ENCODE measurements around the gene FAM184B.
"Not testable (repeated sequence)": the region's sequence is repeated elsewhere in the genome, so short reads cannot be mapped to it uniquely, and the experiment has no call there.

FAM184B gene

GRCh38 chr4:17659196-17659595, 122.2 kb downstream of the FAM184B start:
- not testable (repeated sequence) for H3K36me3 Mint-ChIP-seq (ENCODE audit: insufficient read depth); ATAC-seq (replicated peaks; ENCODE audit: extremely low read depth, poor library complexity, severe bottlenecking); H3K4me1 Mint-ChIP-seq; DNase-seq (ENCODE audit: low spot score in 2 of 2); H3K4me3 Mint-ChIP-seq; H3K9me3 Mint-ChIP-seq; H3K27ac Mint-ChIP-seq (ENCODE audit: low read depth)
- H3K27me3 Mint-ChIP-seq, result peaks cover 61% of the 10 kb centered on the region

DNA sequence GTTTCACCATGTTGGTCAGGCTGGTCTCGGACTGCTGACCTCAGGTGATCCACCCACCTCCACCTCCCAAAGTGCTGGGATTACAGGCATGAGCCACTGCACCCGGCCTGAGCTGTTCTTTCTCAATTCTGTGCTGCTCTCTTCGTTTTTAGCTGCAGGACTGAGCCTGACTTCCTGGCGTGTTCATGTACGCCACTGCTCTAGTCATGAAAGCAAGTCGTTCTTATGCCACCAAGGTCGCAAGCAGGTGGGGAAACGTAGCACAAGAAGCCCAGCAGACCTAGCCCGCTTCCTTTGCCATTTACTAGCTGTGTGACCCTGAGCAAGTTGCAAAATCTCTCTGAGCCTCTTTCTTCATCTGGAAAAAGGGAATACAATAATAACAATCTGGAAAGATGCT, 123.6 kb downstream of the FAM184B start:
- H3K9me3 Mint-ChIP-seq, result no peaks in the 10 kb centered on the region
- H3K27ac Mint-ChIP-seq (ENCODE audit: low read depth), result no peak overlapping the region
- peaks cover 65% of the 10 kb centered on the region for H3K27me3 Mint-ChIP-seq
- H3K4me3 Mint-ChIP-seq, result no peak overlapping the region
- ATAC-seq (replicated peaks; ENCODE audit: extremely low read depth, poor library complexity, severe bottlenecking), result no peak
- H3K36me3 Mint-ChIP-seq (ENCODE audit: insufficient read depth), result no peaks in the 10 kb centered on the region
- DNase-seq (ENCODE audit: low spot score in 2 of 2), result no peak
- no peaks in the 10 kb centered on the region for H3K4me1 Mint-ChIP-seq

DNA sequence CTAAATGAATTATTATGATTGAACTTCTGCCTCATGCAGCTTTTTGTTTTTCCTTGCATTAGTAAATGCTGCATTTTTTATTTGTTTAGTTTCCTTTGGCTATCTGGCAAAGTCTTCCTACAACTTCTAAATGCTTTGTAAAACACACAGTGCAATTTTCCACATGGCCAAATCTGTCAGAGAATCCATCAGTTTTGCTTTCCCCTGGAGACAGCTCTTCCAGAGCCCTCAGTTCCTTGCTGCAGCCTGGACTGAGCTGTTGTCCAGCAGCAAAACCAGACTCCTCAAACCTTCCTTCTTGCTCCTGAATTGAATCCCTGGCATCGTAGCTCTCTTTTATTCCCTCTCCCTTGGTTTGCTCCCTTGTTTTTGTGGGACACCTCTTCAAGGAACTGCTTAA, 124.3 kb downstream of the FAM184B start:
- no peak for DNase-seq (ENCODE audit: low spot score in 2 of 2)
- no peaks in the 10 kb centered on the region for H3K36me3 Mint-ChIP-seq (ENCODE audit: insufficient read depth)
- peaks cover 65% of the 10 kb centered on the region for H3K27me3 Mint-ChIP-seq
- no peak overlapping the region for H3K4me3 Mint-ChIP-seq
- no peaks in the 10 kb centered on the region for H3K9me3 Mint-ChIP-seq
- H3K4me1 Mint-ChIP-seq, result no peaks in the 10 kb centered on the region
- H3K27ac Mint-ChIP-seq (ENCODE audit: low read depth), result no peak overlapping the region
- ATAC-seq (replicated peaks; ENCODE audit: extremely low read depth, poor library complexity, severe bottlenecking), result no peak

DNA sequence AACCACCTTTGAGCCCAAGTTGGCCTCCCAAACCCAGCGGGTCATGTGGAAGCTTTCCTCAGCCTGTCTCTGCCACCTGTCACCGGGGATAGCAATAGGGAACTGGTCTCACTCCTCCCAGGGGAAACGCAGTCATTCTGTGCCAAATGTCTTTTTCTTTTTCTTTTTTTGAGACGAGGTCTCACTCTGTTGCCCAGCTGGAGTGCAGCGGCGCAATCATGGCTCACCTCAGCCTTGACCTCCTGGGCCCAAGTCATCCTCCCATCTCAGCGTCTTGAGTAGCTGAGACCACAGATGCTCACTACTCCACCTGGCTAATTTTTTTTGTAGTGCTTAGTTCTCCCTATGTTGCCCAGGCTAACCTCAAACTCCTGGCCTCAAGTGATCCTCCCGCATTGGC, 126.7 kb downstream of the FAM184B start:
- Mint-ChIP-seq H3K9me3 (no peaks in the 10 kb centered on the region), H3K27me3 (peaks cover 64% of the 10 kb centered on the region), H3K4me1 (peaks cover 6% of the 10 kb centered on the region), H3K36me3 (ENCODE audit: insufficient read depth) (no peaks in the 10 kb centered on the region), H3K27ac (ENCODE audit: low read depth) (no peak overlapping the region), H3K4me3 (no peak overlapping the region)
- DNase-seq (ENCODE audit: low spot score in 2 of 2) (no peak), ATAC-seq (replicated peaks; ENCODE audit: extremely low read depth, poor library complexity, severe bottlenecking) (no peak)

- Mint-ChIP-seq H3K27me3 (peaks cover 31% of the 10 kb centered on the region), H3K4me1 (peaks cover 6% of the 10 kb centered on the region), H3K9me3 (no peaks in the 10 kb centered on the region), H3K36me3 (ENCODE audit: insufficient read depth) (no peaks in the 10 kb centered on the region), H3K27ac (ENCODE audit: low read depth) (no peak overlapping the region), H3K4me3 (no peak overlapping the region)
- DNase-seq (ENCODE audit: low spot score in 2 of 2), result no peak
- ATAC-seq (replicated peaks; ENCODE audit: extremely low read depth, poor library complexity, severe bottlenecking), result no peak
These were observed 131.0 kb downstream of the FAM184B start for GRCh38 chr4:17650406-17650805.

DNA sequence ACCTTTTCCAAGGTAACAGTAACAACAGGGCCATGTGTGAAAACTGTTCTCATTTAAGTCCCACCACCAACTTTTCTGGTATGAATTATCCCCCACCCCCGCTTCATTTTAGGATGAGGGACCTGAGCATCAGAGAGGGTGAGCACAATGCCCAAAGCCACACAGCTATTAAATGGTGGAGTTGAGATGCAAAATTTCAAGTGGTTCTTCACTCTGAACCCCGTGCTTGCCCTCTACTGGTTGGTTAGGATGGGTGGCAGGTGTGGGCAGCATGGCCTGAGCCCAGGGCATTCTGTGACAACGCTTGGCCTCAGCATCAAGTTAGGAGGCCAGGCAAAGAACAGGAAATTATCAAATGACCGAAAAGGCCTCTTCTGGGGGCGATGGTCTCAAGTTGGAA, 133.5 kb downstream of the FAM184B start:
- ATAC-seq (replicated peaks; ENCODE audit: extremely low read depth, poor library complexity, severe bottlenecking) (no peak), DNase-seq (ENCODE audit: low spot score in 2 of 2) (no peak)
- no peaks in the 10 kb centered on the region for H3K9me3 Mint-ChIP-seq
- peaks cover 6% of the 10 kb centered on the region for H3K4me1 Mint-ChIP-seq
- H3K27me3 Mint-ChIP-seq, result peaks cover 15% of the 10 kb centered on the region
- peaks cover 3% of the 10 kb centered on the region for H3K36me3 Mint-ChIP-seq (ENCODE audit: insufficient read depth)
- H3K4me3 Mint-ChIP-seq, result no peak overlapping the region
- H3K27ac Mint-ChIP-seq (ENCODE audit: low read depth), result no peak overlapping the region

DNA sequence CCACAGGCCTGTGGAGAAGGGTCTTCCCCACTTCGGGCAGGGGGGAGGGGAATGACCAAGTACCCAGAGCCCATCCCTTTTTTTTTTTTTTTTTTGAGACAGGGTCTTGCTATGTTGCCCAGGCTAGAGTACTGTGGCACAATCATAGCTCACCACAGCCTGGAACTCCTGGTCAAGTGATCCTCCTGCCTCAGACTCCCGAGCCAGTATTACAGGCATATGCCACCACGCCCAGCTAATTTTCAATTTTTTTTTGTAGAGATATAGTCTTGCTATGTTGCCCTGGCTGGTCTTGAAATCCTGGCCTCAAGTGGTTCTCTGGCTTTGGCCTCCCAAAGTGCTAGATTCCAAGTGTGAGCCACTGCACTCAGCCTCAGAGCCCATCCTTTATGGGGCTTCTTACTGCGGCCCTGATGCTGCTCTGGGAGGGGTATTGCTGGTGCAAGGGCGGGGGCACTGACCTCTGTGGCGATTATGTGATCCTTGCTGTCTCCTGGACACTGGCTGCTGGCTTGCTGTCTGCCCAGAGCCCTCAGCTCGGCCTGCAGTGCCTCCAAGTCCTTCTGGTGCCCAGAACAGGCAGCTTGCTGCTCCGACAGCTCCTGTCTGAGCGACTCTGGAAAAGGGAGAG, 134.1 kb downstream of the FAM184B start:
- Mint-ChIP-seq H3K9me3 (no peaks in the 10 kb centered on the region), H3K4me3 (no peak overlapping the region), H3K27ac (ENCODE audit: low read depth) (no peak overlapping the region), H3K27me3 (peaks cover 15% of the 10 kb centered on the region), H3K36me3 (ENCODE audit: insufficient read depth) (peaks cover 3% of the 10 kb centered on the region), H3K4me1 (peaks cover 6% of the 10 kb centered on the region)
- ATAC-seq (replicated peaks; ENCODE audit: extremely low read depth, poor library complexity, severe bottlenecking), result no peak
- no peak for DNase-seq (ENCODE audit: low spot score in 2 of 2)

DNA sequence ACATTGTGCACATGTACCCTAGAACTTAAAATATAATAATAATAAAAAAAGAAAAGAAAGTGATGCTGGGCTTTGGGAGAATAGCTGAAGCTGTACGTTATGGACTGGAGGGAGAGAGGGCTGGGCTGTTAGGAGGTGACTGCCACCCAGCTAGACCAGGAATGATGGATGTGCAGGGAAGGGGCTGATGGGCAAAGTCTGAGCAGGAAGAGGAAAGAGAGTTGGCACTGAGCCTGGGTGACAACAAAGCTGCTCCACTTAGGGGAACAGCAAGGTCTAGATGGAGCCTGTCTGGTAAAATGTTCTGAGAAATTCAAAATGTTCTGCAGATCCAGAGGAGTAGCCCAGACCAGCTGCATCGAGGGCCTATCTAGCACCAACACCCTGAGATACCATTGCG, 134.7 kb downstream of the FAM184B start:
- Mint-ChIP-seq H3K27ac (ENCODE audit: low read depth) (no peak overlapping the region), H3K27me3 (peaks cover 15% of the 10 kb centered on the region), H3K36me3 (ENCODE audit: insufficient read depth) (peaks cover 3% of the 10 kb centered on the region), H3K9me3 (no peaks in the 10 kb centered on the region), H3K4me1 (peaks cover 3% of the 10 kb centered on the region), H3K4me3 (no peak overlapping the region)
- ATAC-seq (replicated peaks; ENCODE audit: extremely low read depth, poor library complexity, severe bottlenecking) (no peak), DNase-seq (ENCODE audit: low spot score in 2 of 2) (no peak)

DNA sequence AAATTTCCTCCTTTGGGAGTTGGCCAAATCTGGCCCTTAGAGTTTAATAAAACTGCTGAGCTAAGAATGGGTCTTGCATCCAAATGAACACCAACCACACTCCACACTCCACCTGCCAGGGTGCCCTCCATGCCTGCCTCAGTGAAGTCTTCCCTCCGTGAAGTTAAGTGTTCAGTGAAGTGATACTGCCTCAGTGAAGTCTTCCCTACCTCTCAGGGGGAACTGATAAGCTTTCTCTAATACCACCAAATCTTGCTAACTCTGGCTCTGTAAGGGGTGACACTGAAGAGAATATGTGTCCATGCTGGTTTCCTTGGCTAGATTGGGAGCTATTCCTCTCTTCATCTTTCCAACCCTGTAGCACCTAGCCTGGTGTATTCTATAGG, 139.0 kb downstream of the FAM184B start:
- H3K27ac Mint-ChIP-seq (ENCODE audit: low read depth), result no peak overlapping the region
- H3K27me3 Mint-ChIP-seq, result no peaks in the 10 kb centered on the region
- DNase-seq (ENCODE audit: low spot score in 2 of 2) (no peak), ATAC-seq (replicated peaks; ENCODE audit: extremely low read depth, poor library complexity, severe bottlenecking) (no peak)
- H3K4me3 Mint-ChIP-seq, result no peak overlapping the region
- no peaks in the 10 kb centered on the region for H3K4me1 Mint-ChIP-seq
- H3K36me3 Mint-ChIP-seq (ENCODE audit: insufficient read depth), result peaks cover 7% of the 10 kb centered on the region
- H3K9me3 Mint-ChIP-seq, result no peaks in the 10 kb centered on the region

DNA sequence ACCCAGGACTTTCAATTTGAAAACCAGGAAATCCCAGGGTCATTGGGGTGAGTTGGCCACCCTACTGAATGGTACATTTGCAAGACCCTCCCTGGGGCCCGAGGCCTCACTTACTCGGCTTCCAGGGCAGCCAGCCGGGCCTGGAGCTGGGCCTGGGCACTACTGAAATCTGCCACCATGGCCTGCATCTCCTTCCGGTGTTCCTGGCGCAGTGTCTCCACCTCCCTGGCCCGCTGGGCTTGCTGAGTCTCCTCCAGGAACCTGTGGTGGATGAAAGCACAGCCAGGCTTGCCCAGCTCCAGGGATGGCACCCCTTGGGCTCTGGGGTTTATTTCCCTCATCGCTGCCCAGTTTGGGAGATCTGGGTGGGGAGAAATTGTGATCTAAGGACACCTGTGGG, 142.3 kb downstream of the FAM184B start:
- Mint-ChIP-seq H3K9me3 (no peaks in the 10 kb centered on the region), H3K27ac (ENCODE audit: low read depth) (no peak overlapping the region), H3K4me3 (no peak overlapping the region), H3K4me1 (no peaks in the 10 kb centered on the region), H3K27me3 (no peaks in the 10 kb centered on the region), H3K36me3 (ENCODE audit: insufficient read depth) (peaks cover 19% of the 10 kb centered on the region)
- no peak for ATAC-seq (replicated peaks; ENCODE audit: extremely low read depth, poor library complexity, severe bottlenecking)
- no peak for DNase-seq (ENCODE audit: low spot score in 2 of 2)

DNA sequence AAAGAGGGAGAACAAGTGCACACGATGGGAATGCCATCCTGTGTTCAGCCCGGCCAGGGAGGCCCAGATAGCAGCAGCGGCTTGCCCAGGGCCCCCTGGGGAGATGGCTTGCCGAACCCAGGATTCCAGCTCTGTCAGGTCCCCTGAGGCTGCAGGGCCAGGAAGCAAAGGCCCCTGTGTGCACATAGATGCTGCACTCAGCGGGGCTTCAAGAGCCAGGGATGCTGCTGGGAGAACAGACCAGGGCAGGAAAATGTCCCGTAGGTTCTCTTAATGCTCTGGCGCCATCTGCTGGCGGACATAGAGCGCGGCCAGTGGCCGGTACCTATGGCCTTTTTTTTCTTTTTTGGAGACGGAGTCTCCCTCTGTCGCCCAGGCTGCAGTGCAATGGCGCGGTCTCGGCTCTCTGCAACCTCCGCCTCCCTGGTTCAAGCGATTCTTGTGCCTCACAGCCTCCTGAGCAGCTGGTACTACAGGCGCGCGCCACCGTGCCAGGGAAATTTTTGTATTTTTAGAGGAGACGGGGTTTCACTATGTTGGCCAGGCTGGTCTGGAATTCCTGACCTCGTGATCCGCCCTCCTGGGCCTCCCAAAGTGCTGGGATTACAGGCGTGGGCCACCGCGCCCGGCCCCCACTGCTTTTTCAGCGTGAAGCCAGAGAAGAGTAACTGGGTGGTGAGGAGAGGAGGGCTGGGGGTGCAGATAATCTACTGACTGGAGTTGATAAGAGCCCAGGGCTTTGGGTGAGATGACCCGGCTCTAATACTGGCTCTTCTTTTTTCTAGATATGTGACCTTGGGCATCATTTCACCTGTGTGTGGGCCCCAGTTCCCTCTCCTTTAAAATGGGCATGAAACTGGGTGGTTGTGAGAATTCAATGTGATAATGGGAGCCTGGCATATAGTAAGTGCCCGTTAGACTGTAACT, 144.5 kb downstream of the FAM184B start:
- H3K4me1 Mint-ChIP-seq, result no peaks in the 10 kb centered on the region

GRCh38 chr4:17636341-17636695, 145.1 kb downstream of the FAM184B start:
- no peaks in the 10 kb centered on the region for H3K27me3 Mint-ChIP-seq
- DNase-seq (ENCODE audit: low spot score in 2 of 2), result no peak
- H3K9me3 Mint-ChIP-seq, result no peaks in the 10 kb centered on the region
- H3K36me3 Mint-ChIP-seq (ENCODE audit: insufficient read depth), result peaks cover 37% of the 10 kb centered on the region
- no peak overlapping the region for H3K27ac Mint-ChIP-seq (ENCODE audit: low read depth)
- no peaks in the 10 kb centered on the region for H3K4me1 Mint-ChIP-seq
- no peak for ATAC-seq (replicated peaks; ENCODE audit: extremely low read depth, poor library complexity, severe bottlenecking)
- H3K4me3 Mint-ChIP-seq, result no peak overlapping the region

More for the DNA sequence above, 144.5 kb downstream of the FAM184B start:
- H3K27me3 Mint-ChIP-seq, result no peaks in the 10 kb centered on the region
- H3K36me3 Mint-ChIP-seq (ENCODE audit: insufficient read depth), result peaks cover 32% of the 10 kb centered on the region
- peak; percentile 41 to 62 for DNase-seq (ENCODE audit: low spot score in 2 of 2)
- H3K9me3 Mint-ChIP-seq, result no peaks in the 10 kb centered on the region
- no peak overlapping the region for H3K27ac Mint-ChIP-seq (ENCODE audit: low read depth)
- peak; percentile 71 for ATAC-seq (replicated peaks; ENCODE audit: extremely low read depth, poor library complexity, severe bottlenecking)
- H3K4me3 Mint-ChIP-seq, result no peak overlapping the region

DNA sequence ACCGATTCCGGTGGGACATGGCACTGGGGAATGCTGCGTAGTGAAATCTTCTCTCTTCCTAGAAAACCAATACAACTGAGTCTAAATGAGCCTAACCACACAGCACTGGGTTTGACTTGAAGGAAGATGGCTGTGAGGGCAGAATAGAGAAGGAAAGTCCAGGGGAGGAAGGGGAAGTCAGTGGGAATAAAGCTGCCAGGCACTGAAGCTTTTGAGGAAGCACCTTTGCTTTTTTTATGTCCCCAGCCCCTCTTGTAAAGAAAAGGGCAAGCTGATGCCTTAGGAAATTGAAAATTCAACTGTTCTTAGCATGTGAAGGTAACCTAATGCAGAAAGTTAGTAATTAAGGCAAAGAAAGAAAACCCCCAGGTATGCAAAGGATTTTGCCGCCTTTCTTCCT, 146.4 kb downstream of the FAM184B start:
- Mint-ChIP-seq H3K27me3 (no peaks in the 10 kb centered on the region), H3K4me1 (no peaks in the 10 kb centered on the region), H3K36me3 (ENCODE audit: insufficient read depth) (peaks cover 43% of the 10 kb centered on the region), H3K4me3 (no peak overlapping the region), H3K27ac (ENCODE audit: low read depth) (peak overlapping the region; percentile 26), H3K9me3 (no peaks in the 10 kb centered on the region)
- no peak for ATAC-seq (replicated peaks; ENCODE audit: extremely low read depth, poor library complexity, severe bottlenecking)
- no peak for DNase-seq (ENCODE audit: low spot score in 2 of 2)

Data from central memory CD8-positive, alpha-beta T cell (primary cell).